Measurements from ENCODE around the gene MYO1D.

DNA sequence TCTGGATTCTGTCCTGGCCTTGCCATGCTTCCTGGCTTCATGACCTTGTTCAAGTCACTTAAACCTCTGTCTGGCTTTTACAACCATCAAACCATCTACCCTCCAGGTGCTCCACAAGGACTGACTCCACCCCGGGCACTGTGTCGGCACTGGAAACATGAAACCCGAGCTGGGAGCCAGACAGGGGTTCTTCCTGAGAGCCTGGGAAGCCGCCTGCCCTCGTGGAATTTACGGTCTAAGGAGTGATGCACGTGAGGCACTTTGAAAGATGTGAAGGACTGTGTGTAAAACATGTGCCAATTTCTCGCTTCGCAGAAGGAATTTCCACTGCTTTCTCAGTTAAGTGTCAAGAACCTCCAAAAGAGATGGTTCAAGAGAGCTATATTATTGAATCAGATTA, 378.5 kb downstream of the MYO1D start:
- no peak for TF ChIP-seq CTCF (IDR thresholded peaks at IDR 0.05; ENCODE audit: low read depth, low read length)
- no peak for TF ChIP-seq EZH2phosphoT487 (IDR thresholded peaks at IDR 0.05; ENCODE audit: low read depth)

Data from OCI-LY3 (cell line).